HG03025 (cell line): ENCODE data around the gene MARCHF4.

Source experiments
- ATAC-seq: cut with Tn5 transposase; IDR thresholded peaks from one replicate; pipeline ENCODE4 v1.9.1; 2021; ENCODE audit warnings: mild to moderate bottlenecking, moderate library complexity; ENCODE audit not compliant: unreplicated experiment, low FRiP score

Gene MARCHF4, protein sequence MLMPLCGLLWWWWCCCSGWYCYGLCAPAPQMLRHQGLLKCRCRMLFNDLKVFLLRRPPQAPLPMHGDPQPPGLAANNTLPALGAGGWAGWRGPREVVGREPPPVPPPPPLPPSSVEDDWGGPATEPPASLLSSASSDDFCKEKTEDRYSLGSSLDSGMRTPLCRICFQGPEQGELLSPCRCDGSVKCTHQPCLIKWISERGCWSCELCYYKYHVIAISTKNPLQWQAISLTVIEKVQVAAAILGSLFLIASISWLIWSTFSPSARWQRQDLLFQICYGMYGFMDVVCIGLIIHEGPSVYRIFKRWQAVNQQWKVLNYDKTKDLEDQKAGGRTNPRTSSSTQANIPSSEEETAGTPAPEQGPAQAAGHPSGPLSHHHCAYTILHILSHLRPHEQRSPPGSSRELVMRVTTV

DNA sequence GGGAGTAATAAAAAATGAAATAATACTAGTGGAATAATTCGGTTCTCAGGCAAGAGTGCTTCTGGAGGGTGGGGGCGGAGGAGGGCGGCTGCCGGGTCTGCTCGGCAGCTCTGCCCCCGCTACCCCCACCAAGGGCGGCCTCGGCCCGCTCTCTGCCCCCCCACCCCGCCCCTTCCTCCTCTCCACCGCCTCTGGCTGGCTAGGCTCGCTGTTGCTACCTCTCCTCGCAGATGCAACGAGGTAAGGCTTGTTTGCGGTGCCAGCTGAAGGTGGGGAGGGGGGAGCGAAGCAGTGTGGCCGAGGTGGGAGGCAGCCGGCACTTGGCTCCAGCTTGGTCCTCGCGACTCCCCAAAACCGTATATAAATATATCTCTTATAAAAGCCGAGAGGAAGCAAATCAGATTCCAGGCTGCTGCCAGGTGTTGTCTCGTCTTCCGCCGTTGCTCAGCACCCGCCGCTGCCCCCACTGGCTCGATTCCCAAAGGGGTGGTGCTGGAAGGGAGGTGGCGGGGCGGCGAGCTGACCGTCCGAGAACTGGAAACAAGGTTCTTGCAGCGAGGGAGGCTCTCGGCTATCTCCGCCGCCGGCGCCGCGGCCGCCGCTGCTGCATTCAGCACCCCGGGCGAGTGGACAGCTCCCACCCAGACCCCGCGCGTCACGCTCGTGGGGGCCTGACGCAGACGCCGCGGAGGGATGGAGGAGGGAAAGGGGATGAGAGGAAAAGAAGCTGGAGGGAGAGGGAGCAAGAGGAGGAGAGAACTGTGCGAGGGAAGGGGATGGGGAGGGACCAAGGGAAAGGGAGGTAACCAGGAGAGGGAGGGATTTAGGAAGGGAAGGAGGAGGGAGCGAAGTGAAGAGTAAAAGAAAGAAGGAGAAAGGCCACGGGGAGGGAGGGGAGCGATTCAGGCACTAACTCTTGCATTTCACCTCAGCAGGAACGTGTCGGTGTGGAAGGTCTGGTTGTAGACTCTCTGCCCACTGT lies at the start of gene MARCHF4:
Gene MARCHF4 (minus strand): TSS at position 763 of the 982 bp plus-strand sequence. CDS start 2,223 bp downstream, outside the sequence.
- ATAC-seq = no peak

DNA sequence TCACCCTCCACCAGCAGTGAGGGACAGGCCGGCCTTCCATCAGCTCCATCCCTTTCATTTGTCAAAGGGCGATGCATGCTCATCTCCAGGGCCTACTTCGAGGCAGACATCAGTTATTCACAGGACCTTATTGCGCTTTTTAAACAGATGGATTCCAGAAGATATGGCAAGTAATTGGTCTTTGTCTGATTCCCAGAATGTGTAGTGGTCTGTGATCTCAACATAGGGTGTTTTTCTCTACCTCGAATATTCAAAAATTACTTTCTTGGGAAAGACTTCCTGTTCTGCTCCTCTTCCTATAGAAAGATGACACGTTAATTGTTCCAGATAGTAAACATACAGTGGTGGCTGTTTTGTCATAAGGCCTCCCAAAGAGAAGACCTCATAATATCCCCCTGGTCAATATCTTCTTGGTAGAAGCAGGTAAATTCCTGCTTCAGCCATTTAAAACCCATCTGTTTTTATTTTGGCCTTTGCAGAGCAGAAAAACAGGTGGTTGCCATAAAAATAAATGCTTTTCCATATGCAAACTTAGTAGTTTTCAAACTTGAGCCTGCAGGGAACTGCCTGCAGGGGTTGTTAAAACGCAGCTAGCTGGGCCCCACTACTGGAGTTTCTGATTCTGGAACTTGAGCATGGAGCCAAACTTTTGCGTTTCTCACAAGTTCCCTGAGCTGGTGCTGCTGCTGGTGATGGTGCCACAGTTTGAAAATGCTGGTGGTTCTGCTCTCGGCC lies 48.3 kb upstream of the MARCHF4 start:
- ATAC-seq = no peak

DNA sequence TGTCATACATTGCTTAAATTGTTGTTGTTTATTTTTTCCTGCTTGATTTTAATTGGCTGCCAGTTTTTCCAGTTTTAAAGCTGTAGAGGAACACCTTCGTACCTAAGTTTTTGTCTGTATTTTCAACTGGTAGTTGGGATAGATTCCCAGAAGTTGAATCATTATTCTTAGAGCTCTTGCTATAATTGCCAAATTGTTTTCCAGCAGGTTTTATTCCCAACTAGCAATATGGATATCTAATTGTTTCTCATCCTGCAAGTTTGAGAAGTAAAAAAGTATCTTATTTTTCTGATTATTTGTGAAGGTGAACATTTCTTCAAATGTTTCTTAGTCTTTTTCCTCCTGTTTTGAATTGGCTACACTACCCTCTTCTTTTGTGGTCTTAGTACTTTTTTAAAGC lies 46.7 kb upstream of the MARCHF4 start:
- ATAC-seq = no peak

DNA sequence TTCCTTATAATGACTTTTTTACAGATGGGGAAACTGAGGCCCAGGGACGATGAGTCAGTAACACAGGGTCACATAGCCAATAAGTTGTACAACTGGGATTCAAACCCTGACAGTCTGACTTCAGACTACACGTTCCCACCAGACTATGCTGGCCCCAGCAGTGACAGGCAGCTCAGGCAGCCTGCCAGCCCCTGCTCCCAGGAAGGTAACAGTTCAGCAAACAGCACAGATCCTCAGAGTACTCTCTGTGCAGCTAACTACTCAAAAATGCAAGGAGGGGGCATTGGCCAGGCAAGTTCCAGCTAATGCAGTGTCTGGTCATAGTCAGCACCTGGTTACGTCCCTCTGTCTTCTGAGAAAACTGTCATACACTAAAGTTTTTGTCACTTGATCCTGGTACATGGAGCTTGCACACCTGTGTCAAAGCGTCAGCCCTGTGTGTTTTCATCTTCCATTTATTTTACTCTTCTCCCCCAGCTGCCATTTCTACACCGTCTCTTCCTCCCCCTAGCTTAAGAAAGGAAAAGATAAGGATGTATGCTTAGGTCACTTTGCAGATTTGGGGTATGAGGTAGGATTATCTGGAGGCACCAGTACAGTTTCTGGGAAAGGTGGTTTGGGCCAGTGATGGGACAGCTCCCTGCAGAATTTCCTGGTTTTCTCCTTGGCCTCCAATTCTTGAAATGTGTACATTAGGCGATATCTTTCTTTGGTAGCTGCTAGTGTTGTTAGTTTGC lies 44.5 kb upstream of the MARCHF4 start:
- ATAC-seq = no peak

DNA sequence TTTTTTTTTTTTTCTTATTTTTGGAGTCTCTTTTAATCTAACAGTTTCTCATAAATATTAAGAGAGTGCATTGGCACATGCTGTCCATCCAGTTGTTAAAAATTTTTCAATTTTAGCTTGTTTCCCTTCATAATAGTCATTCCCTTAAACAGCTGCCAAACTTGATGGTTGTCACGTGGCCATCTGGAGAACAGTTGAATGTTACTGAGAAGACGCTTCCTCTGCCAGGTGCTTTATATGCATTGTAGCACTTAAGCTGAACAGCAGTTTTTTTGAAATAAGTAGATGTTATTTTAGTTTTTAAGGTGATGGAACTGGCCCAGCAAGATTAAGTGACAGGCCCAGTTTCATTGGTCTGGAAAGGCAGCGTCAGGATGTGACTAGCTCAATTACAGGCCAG lies 43.3 kb upstream of the MARCHF4 start:
- ATAC-seq = no peak

DNA sequence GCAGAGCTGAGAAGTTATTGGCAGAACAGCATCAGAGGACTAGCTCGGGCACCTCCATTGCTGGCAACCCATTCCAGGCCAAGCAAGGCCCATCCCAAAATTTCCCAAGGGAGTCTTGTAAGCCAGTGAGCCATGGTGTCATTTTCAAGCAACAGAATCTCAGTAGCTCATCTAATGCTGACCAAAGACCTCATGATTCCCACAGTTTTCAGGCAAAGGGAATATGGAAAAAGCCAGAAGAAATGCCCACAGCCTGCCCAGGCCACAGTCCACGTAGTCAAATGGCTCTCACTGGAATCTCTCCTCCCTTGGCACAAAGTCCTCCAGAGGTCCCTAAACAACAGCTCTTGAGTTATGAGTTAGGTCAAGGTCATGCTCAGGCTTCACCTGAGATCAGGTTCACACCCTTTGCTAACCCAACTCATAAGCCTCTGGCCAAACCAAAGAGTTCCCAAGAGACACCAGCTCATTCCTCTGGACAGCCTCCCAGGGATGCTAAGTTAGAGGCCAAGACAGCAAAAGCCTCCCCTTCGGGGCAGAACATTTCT lies 42.6 kb upstream of the MARCHF4 start:
- ATAC-seq = no peak

DNA sequence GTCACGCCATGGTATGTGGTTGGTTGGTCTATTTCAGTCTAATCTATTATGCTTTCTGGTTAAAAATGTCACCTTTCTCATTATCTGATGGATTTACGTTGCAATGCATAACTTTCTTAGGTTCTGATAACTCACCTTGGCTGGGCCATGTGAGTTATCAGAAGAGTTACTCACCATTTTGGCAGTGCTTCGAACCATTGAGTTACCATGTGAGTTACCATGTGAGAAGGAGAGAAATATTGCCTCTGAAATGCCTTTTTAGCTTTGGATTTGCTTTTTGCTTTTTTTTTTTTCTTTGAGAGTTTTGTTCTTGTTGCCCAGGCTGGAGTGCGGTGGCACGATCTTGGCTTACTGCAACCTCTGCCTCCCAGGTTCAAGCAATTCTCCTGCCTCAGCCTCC lies 41.6 kb upstream of the MARCHF4 start:
- no peak for ATAC-seq

DNA sequence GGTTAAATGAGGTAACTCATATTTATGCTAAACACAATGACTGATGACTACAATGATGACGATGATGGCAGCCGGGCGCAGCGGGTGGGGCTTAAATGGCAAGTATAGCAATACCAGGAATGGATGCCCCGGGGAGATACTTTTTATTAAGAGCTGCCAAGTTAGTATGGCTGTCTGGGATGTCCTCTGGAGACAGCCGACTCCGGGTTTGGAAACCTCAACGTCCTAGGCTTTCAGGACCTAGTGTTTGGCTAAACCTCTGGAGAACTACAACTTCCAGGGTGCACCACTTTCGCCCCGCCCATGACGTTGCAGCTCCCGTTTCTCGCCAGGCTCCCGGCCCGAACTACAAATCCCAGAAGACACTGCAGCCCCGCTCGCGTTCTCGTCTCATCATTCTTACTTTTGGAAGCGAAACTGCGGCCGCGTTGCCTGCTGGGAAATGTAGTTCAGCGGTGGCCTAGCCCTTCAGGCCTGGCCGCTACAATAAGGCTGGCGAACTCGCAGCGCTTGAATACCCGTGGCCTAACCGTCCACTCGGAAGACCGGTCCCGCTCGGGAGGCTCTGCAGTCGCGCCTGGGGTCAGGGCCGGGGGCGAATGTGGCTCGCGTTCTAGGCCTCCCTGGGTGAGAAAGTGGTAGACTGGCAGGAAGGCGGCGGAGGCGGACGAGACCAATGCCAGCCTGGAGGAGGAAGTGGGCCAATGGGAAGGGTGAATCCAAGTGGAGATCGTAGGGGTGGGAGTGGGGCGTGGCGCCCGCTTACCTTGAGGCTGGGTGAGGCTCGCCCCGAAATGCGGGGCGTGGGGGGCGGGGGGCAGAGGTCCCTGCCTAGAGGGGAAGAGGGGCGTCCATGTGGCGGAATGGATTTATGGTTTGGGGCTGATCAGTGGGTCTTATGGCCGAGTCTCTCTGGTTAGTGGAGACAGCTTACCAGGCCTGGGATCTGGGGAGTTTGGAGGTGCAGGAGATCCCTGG lies 40.0 kb upstream of the MARCHF4 start, which contains the start of gene SMARCAL1:
Gene SMARCAL1 (plus strand): TSS at position 463 of the 978 bp plus-strand sequence. CDS start 2,221 bp downstream, outside the sequence.
- ATAC-seq = peak; percentile 98

DNA sequence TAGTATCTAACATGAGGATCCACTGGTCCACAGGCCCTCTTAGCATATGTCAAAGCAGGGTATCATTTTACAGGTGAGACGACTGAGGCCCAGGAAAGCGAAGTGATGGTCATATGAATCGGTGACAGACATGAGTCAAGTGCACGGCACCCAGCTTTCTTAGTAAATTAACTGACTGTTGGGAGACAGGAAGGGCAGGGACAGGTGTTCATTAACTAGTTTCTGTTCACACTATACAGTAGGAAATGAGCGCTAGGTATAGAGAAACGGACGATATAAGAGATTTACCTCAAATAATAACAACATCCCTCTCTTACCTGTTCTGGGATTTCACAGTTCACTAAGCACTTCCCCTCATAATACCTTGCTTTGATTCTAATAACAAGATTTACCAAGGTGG lies 38.3 kb upstream of the MARCHF4 start:
- ATAC-seq = no peak

DNA sequence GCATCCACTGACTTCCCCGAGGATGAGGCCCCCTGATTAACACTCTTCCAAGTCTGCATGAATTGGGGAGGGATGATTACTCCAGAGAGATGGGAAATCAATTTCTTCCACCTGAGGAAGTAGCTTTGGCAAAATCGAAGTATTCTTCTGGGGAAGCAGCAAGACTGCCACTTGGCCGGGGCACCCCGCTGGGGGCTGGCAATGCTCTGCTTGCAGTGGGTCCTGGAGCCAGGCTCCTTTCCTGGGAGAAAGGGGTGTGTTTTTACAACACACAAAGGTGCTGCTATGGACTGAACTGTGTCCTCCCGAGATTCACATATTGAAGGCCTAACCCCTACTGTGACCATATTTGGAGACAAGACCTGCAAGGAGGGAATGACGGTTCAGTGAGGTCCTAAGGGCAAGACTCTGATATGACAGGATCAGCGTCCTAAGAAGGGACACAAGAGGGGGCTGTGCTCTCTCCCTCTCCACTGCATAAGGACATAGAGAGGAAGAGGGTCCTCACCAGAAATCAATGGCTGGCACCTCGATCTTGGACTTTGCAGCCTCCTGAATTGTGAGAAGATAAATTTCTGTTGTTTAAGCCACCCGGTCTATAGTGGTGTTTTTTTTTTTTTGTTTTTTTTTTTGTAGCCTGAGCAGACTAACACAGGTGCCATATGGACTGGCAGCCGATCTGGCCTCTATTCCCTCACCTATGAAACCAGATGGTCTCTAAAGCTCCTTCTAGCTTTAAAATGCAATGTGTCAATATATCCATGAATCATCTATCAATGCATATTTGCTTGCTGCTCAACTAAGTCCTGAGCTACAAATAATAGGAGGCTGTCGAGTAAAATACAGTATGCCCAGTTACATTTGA lies 36.4 kb upstream of the MARCHF4 start:
- no peak for ATAC-seq

DNA sequence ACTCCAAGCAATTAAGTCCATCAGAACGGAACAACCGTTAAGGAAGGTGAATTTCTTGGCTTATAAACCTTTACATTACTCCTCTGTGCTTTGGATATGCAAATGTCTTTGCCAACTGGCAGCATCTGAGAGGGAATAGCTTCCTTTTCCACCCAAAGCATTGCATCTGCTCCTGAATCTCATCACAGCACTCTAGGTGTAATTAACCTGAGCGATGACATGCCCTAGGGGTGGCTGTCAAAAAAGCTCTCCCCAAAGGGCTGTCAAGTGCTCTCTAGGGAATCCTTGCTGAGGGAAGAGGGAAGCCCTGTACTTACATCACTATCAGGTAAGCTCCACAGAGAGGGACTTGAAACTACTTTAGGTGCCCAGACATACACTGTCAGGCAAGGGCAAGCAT lies 34.5 kb upstream of the MARCHF4 start:
- ATAC-seq = no peak

DNA sequence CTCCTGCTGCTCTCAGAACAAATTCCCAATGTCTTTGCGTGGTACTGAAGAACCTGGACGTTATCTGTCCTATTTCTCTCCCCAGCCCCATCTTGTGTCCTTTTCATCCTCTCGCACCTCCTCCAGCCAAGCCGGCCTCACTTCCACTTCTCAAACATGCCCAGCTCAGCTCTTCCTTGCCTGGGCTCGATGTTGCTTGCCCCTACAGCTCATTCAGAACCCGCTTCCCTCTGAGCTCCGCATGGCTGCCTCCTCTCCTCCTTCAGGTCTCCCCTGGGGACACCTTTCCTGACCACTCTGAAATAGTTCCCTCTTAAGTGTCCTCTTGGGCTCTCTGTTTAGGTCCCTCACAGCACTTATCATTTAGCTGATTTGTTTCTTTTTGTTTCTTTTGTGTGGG lies 33.3 kb upstream of the MARCHF4 start:
- no peak for ATAC-seq

DNA sequence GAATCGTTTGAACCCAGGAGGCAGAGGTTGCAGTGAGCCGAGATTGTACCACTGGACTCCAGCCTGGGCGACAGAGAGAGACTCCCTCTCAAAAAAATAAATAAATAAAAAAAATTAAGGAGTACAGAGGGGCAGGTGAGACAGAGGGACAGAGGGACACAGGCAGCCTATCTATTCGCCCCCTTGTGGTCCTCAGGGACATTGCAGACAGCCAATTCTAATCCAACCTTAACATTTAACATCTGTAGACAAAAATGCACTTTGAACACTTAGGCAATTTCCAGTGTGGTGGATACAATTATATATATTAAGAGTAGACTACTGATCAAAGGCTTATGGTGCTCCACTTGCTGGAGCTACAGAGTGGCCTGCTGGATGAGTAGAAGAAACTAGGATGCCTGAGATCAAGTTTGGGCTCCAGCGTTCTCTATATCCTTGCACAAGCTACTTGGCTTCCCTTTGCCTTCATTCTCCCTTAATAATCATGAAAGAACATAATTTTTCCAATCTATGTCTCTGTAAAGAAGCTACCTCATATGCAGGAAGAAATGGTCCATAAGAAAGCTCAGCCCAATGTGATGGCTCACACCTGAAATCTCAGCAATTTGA lies 31.8 kb upstream of the MARCHF4 start:
- no peak for ATAC-seq

DNA sequence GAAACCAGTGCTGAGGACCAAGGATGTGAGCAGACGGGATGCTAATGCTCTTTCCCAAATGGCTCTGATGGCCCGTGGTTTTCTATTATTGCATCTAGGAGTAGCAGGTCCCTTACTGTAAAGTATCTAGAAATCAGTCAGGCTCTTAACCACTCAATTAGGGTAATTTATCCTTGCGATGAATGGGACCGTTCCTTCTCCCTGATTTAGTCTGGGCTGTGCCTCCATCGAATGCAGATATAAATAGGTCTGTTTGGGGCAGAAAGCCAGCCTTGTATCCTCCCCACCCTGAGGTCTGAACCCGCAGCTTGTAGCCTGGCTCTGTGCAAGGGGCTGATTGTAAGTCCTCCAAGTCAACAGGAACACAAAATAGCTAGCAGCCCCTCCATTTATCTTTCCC lies 30.5 kb upstream of the MARCHF4 start:
- no peak for ATAC-seq

DNA sequence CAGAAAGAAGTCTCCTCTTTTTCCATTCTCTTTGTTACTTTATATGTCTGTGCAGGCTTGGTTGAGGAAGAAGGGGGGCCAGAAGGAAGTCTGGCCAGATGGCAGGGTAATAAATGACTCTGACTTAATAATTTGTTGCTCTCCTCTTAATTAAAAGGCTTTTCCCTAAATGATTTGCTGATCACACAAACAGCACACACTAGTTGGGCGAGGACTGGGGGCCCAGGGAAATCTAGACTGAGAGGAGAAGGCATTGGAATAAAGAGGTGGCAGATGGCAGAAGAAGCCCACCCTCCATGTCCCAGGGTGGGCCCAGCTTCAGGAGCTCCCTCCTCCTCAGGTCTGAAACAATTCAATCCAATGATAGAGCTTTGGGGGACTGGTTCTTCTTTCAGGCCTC lies 27.3 kb upstream of the MARCHF4 start:
- no peak for ATAC-seq

DNA sequence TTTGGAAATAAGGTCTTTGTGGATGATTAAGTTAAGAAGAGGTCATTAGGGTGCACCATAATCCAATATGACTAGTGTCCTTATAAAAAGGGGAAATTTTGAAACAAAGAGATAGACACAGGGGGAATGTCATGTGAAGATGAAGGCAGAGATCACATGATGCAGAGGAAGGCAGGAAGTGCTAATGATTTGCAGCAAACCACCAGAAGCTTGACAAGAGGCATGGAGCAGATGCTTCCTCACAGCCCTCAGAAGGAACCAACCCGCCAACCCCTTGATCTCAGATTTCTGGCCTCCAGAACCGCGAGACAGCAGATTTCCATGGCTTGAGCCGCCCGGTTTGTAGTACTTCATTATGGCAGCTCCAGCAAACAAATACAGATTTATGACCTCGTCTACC lies 22.6 kb upstream of the MARCHF4 start:
- ATAC-seq = no peak
